HCT116 (cell line): ENCODE data around the gene KRTAP5-3. TPM values are rescaled to one million over a fixed set of nuclear protein-coding genes. Genes with fewer than 3 reads are reported as not detected.

Experiments used
- ATAC-seq: fragments of 200-7000 bp; cut with Tn5 transposase; 2 replicates; pipeline ENCODE4 v1.9.1; 2020; ENCODE audit warnings: mild to moderate bottlenecking, moderate library complexity
- BruUV-seq: library from RNA; stranded (reverse); fragments of 400-500 nt; replicated peaks from 2 replicates; lab custom pipeline; 2021; lab: Mats Ljungman, UMichigan
- CTCF ChIA-PET: fragments of 300-600 bp; sonication (Branson Sonifier 250); formaldehyde crosslinking; loops from one replicate; lab custom pipeline; 2021; ENCODE audit warnings: antibody characterized with exemption; lab: Charles Lee
- POLR2A ChIA-PET: fragments of 300-600, 350-600 bp; sonication (Branson Sonifier 250); formaldehyde crosslinking; loops from one replicate; lab custom pipeline; 2021; ENCODE audit warnings: antibody characterized with exemption; lab: Charles Lee
- RAD21 ChIA-PET, 2 experiments: fragments of 300-600 bp; sonication (Branson Sonifier 250); formaldehyde crosslinking; loops; one replicate each; lab custom pipeline; 2023; ENCODE audit warnings: low total read pairs in 2 of 2; ENCODE audit not compliant: uncharacterized antibody in 2 of 2, unreplicated experiment in 2 of 2, low non-redundant PET in 1 of 2; lab: Charles Lee
- DNase-seq: peaks from one replicate; pipeline ENCODE4 v3.0.0-alpha.2; 2010; ENCODE audit warnings: low read depth, low spot score
- H2AFZ ChIP-seq: fragments of 200-600 bp; shearing (Covaris generic), sonication (generic); 2 replicates; pipeline ENCODE4 v1.6.1; 2017; ENCODE audit warnings: low read depth, mixed run types, mixed read lengths, antibody characterized with exemption, low read length; ENCODE audit not compliant: poor library complexity, severe bottlenecking
- H3K27ac ChIP-seq: 2 replicates; pipeline ENCODE4 v1.5.1; 2012; ENCODE audit warnings: low read depth, low read length
- H3K27me3 ChIP-seq: fragments of 200-600 bp; sonication (generic); 2 replicates; pipeline ENCODE4 v1.6.1; 2016; ENCODE audit warnings: mixed run types, low read length, mixed read lengths; ENCODE audit not compliant: insufficient read depth
- H3K36me3 ChIP-seq, 2 experiments: fragments of 200-500 bp in 1 of 2; fragments of 200-600 bp in 1 of 2; sonication (Bioruptor generic) in 1 of 2; sonication (generic) in 1 of 2; 2 replicates each; pipeline versions ENCODE4 v1.5.1 to v1.6.1; 2014 to 2016; ENCODE audit warnings: low read length in 2 of 2, inconsistent platforms in 1 of 2, mixed read lengths in 1 of 2, mixed run types in 1 of 2; ENCODE audit not compliant: insufficient read depth in 2 of 2, control insufficient read depth in 1 of 2
- H3K4me1 ChIP-seq, 2 experiments: fragments of 200-600 bp in 1 of 2; sonication (generic) in 1 of 2; 2 replicates each; pipeline versions ENCODE4 v1.5.1 to v1.6.1; 2012 to 2017; ENCODE audit warnings: low read length in 2 of 2, inconsistent platforms in 1 of 2, mild to moderate bottlenecking in 1 of 2, mixed read lengths in 1 of 2, mixed run types in 1 of 2, moderate library complexity in 1 of 2; ENCODE audit not compliant: insufficient read depth in 2 of 2, control insufficient read depth in 1 of 2
- H3K4me2 ChIP-seq: fragments of 200-600 bp; sonication (generic); 2 replicates; pipeline ENCODE4 v1.6.1; 2017; ENCODE audit warnings: mixed run types, low read length, mixed read lengths
- H3K4me3 ChIP-seq, 2 experiments: fragments of 200-600 bp in 1 of 2; sonication (generic) in 1 of 2; replicated peaks in 1 of 2; 2 replicates each; pipeline ENCODE4 v1.5.1; 2011 to 2016; ENCODE audit warnings: low read length in 2 of 2, control low read depth in 1 of 2, low read depth in 1 of 2, mild to moderate bottlenecking in 1 of 2, mixed read lengths in 1 of 2, mixed run types in 1 of 2
- H3K79me2 ChIP-seq: fragments of 200-600 bp; sonication (generic); 2 replicates; pipeline ENCODE4 v1.6.1; 2017; ENCODE audit warnings: mild to moderate bottlenecking, mixed run types, low read length, moderate library complexity, mixed read lengths; ENCODE audit not compliant: insufficient read depth
- H3K9ac ChIP-seq: fragments of 200-600 bp; sonication (generic); 2 replicates; pipeline ENCODE4 v1.6.1; 2016; ENCODE audit warnings: low read length, mixed read lengths
- H3K9me2 ChIP-seq: fragments of 200-600 bp; sonication (generic), shearing (Covaris generic); 2 replicates; pipeline ENCODE4 v1.6.1; 2017; ENCODE audit warnings: mixed run types, mild to moderate bottlenecking, moderate library complexity; ENCODE audit not compliant: insufficient read depth
- H3K9me3 ChIP-seq, 2 experiments: fragments of 200-500 bp in 1 of 2; fragments of 200-600 bp in 1 of 2; sonication (Bioruptor generic) in 1 of 2; sonication (generic) in 1 of 2; 2 replicates each; pipeline ENCODE4 v1.6.1; 2014 to 2017; ENCODE audit warnings: low read length in 2 of 2, mixed read lengths in 2 of 2, inconsistent platforms in 1 of 2, low read depth in 1 of 2, mild to moderate bottlenecking in 1 of 2, mixed run types in 1 of 2, moderate library complexity in 1 of 2; ENCODE audit not compliant: control insufficient read depth in 1 of 2, insufficient read depth in 1 of 2
- H4K20me1 ChIP-seq: fragments of 200-600 bp; sonication (generic), shearing (Covaris generic); 2 replicates; pipeline ENCODE4 v1.6.1; 2017; ENCODE audit warnings: mixed run types, mild to moderate bottlenecking, moderate library complexity; ENCODE audit not compliant: insufficient read depth
- CBX3 ChIP-seq: IDR thresholded peaks from 2 replicates; pipeline ENCODE4 v1.6.1; 2012; ENCODE audit warnings: low read depth
- CEBPB ChIP-seq: IDR thresholded peaks from 2 replicates; pipeline ENCODE4 v1.6.1; 2012; ENCODE audit warnings: low read depth
- EGR1 ChIP-seq: IDR thresholded peaks from 2 replicates; pipeline ENCODE4 v1.6.1; 2012; ENCODE audit warnings: low read depth
- ELF1 ChIP-seq: IDR thresholded peaks from 2 replicates; pipeline ENCODE4 v1.6.1; 2012; ENCODE audit warnings: low read depth, borderline replicate concordance
- EZH2phosphoT487 ChIP-seq: fragments of 200-600 bp; IDR thresholded peaks from 2 replicates; pipeline ENCODE4 v1.6.1; 2018; ENCODE audit warnings: antibody characterized with exemption, borderline replicate concordance
- FOSL1 ChIP-seq: IDR thresholded peaks from 2 replicates; pipeline ENCODE4 v1.6.1; 2012; ENCODE audit warnings: low read depth
- POLR2A ChIP-seq: IDR thresholded peaks from 2 replicates; pipeline ENCODE4 v1.7.0; 2011; ENCODE audit warnings: borderline replicate concordance; ENCODE audit not compliant: insufficient read depth, insufficient read length; ENCODE audit errors: extremely low read depth
- RAD21 ChIP-seq: IDR thresholded peaks from 2 replicates; pipeline ENCODE4 v1.6.1; 2012; ENCODE audit warnings: low read depth, mild to moderate bottlenecking
- SIN3A ChIP-seq: IDR thresholded peaks from 2 replicates; pipeline ENCODE4 v1.6.1; 2012; ENCODE audit warnings: low read depth
- SRF ChIP-seq: IDR thresholded peaks from 2 replicates; pipeline ENCODE4 v1.6.1; 2012; ENCODE audit warnings: low read depth
- TCF7L2 ChIP-seq: IDR thresholded peaks from 2 replicates; pipeline ENCODE4 v1.7.0; 2011; ENCODE audit warnings: borderline replicate concordance, inconsistent platforms; ENCODE audit not compliant: insufficient read depth, insufficient read length; ENCODE audit errors: extremely low read depth
- ZNF274 ChIP-seq: fragments of 200-500 bp; sonication (Bioruptor generic); IDR thresholded peaks from 2 replicates; pipeline ENCODE4 v1.6.1; 2014; ENCODE audit warnings: mild to moderate bottlenecking, low read depth, low read length, inconsistent platforms
- intact Hi-C: fragments of 100-400 bp; cut with micrococcal nuclease; formaldehyde crosslinking; loops from 2 replicates; pipeline ENCODE4 v1.10.0; 2022
- total RNA-seq: library from RNA; stranded (reverse); gene quantifications from one replicate; pipeline ENCODE4 v1.2.1, GENCODE V29; 2021; ENCODE audit not compliant: unreplicated experiment
- TF ChIP-seq, protein P1 (sequence below), 3 experiments: fragments of 200-600 bp in 1 of 3; sonication (generic) in 1 of 3; IDR thresholded peaks in 2 of 3; conservative IDR thresholded peaks in 1 of 3; 2 replicates each; pipeline ENCODE4 v1.5.1; 2012 to 2017; ENCODE audit warnings: low read depth in 2 of 3, low read length in 2 of 3, antibody characterized with exemption in 1 of 3, borderline replicate concordance in 1 of 3, control low read depth in 1 of 3, mild to moderate bottlenecking in 1 of 3, mixed read lengths in 1 of 3, mixed run types in 1 of 3, moderate library complexity in 1 of 3; ENCODE audit not compliant: insufficient read depth in 1 of 3
- TF ChIP-seq, protein P2 (sequence below): IDR thresholded peaks from 2 replicates; pipeline ENCODE4 v1.6.1; 2011; ENCODE audit warnings: mild to moderate bottlenecking, low read length, moderate library complexity; ENCODE audit not compliant: insufficient replicate concordance; ENCODE audit errors: extremely low read depth

The KRTAP5-3 gene
- total RNA-seq, 1 experiment from 2014 or later = not detected

DNA sequence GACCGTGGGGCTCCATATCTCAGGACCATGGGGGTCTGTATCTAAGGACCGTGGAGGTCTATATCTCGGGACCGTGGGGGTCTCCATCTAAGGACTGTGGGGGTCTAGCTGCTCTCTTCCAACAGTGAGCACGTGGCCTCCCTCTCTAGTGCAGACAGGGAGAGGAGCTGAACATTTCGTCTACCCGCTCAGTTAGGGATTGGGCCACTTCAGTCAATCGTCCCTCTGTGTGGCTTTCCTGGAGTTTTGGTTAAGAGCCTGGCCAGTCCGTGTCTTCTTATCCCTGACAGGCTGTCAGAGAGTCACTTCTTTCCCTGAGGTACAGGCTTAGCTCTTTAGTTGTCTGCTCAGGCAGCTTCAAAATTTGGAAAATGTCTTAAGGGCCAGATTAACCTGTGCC, 26.3 kb downstream of the KRTAP5-3 start:
- BruUV-seq = no TSS peak
- Histone ChIP-seq H3K4me3 (no peak overlapping the region), H4K20me1 (no peaks in the 10 kb centered on the region), H3K36me3 (no peaks in the 10 kb centered on the region), H3K9me3 (peaks cover 0 to 7% of the 10 kb centered on the region in 2 experiments; a peak in 2 of 4 replicates), H2AFZ (no peak overlapping the region), H3K4me2 (no peak overlapping the region), H3K9ac (no peak overlapping the region), H3K79me2 (no peaks in the 10 kb centered on the region), H3K27ac (no peak overlapping the region), H3K4me1 (no peaks in the 10 kb centered on the region), H3K9me2 (no peaks in the 10 kb centered on the region), H3K27me3 (no peaks in the 10 kb centered on the region)
- intact Hi-C loops = no loop called here
- ChIA-PET POLR2A (no interaction called here), RAD21 (no interaction called here), CTCF (interaction anchor here (1.1 to 2.0 kb wide), 2 partner anchors 8 to 13 kb away, joined by 3 to 10 read pairs; no protein-coding TSS in a partner anchor)
- TF ChIP-seq ELF1 (no peak), ZNF274 (no peak), FOSL1 (no peak), EZH2phosphoT487 (no peak), CBX3 (no peak), POLR2A (no peak), RAD21 (no peak), TCF7L2 (no peak), SRF (no peak), EGR1 (no peak), CEBPB (no peak), SIN3A (no peak)
- TF ChIP-seq, protein P1, sequence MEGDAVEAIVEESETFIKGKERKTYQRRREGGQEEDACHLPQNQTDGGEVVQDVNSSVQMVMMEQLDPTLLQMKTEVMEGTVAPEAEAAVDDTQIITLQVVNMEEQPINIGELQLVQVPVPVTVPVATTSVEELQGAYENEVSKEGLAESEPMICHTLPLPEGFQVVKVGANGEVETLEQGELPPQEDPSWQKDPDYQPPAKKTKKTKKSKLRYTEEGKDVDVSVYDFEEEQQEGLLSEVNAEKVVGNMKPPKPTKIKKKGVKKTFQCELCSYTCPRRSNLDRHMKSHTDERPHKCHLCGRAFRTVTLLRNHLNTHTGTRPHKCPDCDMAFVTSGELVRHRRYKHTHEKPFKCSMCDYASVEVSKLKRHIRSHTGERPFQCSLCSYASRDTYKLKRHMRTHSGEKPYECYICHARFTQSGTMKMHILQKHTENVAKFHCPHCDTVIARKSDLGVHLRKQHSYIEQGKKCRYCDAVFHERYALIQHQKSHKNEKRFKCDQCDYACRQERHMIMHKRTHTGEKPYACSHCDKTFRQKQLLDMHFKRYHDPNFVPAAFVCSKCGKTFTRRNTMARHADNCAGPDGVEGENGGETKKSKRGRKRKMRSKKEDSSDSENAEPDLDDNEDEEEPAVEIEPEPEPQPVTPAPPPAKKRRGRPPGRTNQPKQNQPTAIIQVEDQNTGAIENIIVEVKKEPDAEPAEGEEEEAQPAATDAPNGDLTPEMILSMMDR (IDR thresholded peaks at IDR 0.05 in 2 of 3, conservative IDR thresholded peaks at IDR 0.05 in 1 of 3; ENCODE audit: borderline replicate concordance in 1 of 3, insufficient read depth in 1 of 3, low read depth in 2 of 3, low read length in 2 of 3) = no peak
- TF ChIP-seq, protein P2, sequence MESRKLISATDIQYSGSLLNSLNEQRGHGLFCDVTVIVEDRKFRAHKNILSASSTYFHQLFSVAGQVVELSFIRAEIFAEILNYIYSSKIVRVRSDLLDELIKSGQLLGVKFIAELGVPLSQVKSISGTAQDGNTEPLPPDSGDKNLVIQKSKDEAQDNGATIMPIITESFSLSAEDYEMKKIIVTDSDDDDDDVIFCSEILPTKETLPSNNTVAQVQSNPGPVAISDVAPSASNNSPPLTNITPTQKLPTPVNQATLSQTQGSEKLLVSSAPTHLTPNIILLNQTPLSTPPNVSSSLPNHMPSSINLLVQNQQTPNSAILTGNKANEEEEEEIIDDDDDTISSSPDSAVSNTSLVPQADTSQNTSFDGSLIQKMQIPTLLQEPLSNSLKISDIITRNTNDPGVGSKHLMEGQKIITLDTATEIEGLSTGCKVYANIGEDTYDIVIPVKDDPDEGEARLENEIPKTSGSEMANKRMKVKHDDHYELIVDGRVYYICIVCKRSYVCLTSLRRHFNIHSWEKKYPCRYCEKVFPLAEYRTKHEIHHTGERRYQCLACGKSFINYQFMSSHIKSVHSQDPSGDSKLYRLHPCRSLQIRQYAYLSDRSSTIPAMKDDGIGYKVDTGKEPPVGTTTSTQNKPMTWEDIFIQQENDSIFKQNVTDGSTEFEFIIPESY = no peak
- ATAC-seq (no peak), DNase-seq (no peak)
